Measurements from ENCODE around the gene HOTAIR. TPM values are rescaled to one million over a fixed set of nuclear protein-coding genes. Genes with fewer than 3 reads are reported as not detected.

The HOTAIR gene
- total RNA-seq, 3 donors from 2014 or later (not counting 1 experiment from before 2014, with no cell fraction given) = not detected

DNA sequence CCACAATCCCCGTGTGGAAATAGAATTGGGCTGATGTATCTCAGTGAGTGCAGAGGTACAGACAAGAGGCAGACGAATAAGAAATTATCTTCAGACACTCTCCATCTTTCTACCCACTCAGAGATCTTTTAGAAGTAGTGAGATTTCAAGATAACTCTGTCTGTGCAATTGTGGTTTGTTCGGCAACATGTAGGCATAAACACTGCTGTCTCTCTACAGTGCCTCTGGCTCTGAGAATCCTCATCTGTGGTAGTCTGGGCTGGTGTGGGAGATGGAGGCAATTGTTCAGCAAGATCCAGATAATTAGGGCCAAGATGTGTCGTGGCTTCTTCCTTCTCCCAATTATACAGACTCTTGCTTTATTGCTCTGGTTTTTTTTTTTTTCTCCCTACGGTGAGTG, 33.0 kb downstream of the HOTAIR start:
- no peak overlapping the region for H3K4me3 Mint-ChIP-seq
- Histone ChIP-seq H3K4me3 (ENCODE audit: low read length) (no peak overlapping the region), H3K36me3 (ENCODE audit: control insufficient read depth, insufficient read depth, low read length) (no peaks in the 10 kb centered on the region), H3K27me3 (ENCODE audit: control insufficient read depth, insufficient read depth, low read length) (peaks cover 80% of the 10 kb centered on the region), H3K9me3 (ENCODE audit: control insufficient read depth, insufficient read depth, low read length) (no peaks in the 10 kb centered on the region), H3K27ac (ENCODE audit: low read length) (no peak overlapping the region), H3K4me1 (ENCODE audit: control insufficient read depth, insufficient read depth, low read length) (peaks cover 8% of the 10 kb centered on the region)
- H3K27me3 Mint-ChIP-seq (ENCODE audit: low read depth in 2 of 2) = peaks cover 83 to 84% of the 10 kb centered on the region in 2 donors
- TF ChIP-seq, protein P1, sequence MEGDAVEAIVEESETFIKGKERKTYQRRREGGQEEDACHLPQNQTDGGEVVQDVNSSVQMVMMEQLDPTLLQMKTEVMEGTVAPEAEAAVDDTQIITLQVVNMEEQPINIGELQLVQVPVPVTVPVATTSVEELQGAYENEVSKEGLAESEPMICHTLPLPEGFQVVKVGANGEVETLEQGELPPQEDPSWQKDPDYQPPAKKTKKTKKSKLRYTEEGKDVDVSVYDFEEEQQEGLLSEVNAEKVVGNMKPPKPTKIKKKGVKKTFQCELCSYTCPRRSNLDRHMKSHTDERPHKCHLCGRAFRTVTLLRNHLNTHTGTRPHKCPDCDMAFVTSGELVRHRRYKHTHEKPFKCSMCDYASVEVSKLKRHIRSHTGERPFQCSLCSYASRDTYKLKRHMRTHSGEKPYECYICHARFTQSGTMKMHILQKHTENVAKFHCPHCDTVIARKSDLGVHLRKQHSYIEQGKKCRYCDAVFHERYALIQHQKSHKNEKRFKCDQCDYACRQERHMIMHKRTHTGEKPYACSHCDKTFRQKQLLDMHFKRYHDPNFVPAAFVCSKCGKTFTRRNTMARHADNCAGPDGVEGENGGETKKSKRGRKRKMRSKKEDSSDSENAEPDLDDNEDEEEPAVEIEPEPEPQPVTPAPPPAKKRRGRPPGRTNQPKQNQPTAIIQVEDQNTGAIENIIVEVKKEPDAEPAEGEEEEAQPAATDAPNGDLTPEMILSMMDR (IDR thresholded peaks at IDR 0.05) = no peak
- no peak overlapping the region for H3K27ac Mint-ChIP-seq
- peaks cover 4 to 5% of the 10 kb centered on the region in 2 donors for H3K4me1 Mint-ChIP-seq
- intact Hi-C loops (cut with micrococcal nuclease) = no loop called here
- H3K36me3 Mint-ChIP-seq = no peaks in the 10 kb centered on the region
- DNase-seq = no peak
- 46% methylated on average over 1 of the region's 5 CpGs for WGBS (ENCODE audit: insufficient coverage)
- no peak for ATAC-seq
- no peaks in the 10 kb centered on the region for H3K9me3 Mint-ChIP-seq

DNA sequence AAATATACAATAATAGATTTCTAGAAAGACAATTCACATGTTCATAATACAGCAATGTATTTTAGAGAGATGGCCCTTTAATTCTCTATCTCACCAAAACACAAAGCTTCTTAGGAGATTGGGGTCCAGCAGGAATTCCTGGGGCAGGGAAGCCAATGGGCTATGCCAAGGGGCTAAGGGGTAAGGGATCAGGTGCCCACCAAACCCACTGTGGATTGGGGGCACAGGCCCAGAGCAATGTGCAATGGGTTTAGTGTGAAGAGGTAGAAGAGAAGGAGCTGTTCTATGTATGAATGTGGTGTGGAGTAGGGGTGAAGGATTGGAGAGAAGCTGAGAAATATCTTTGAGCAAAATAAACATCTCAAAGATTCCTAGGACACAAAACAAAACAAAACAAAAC, 33.6 kb downstream of the HOTAIR start:
- no peak overlapping the region for H3K27ac Mint-ChIP-seq
- peaks cover 80% of the 10 kb centered on the region for H3K27me3 ChIP-seq (ENCODE audit: control insufficient read depth, insufficient read depth, low read length)
- peaks cover 82 to 83% of the 10 kb centered on the region in 2 donors for H3K27me3 Mint-ChIP-seq (ENCODE audit: low read depth in 2 of 2)
- no peaks in the 10 kb centered on the region for H3K9me3 ChIP-seq (ENCODE audit: control insufficient read depth, insufficient read depth, low read length)
- intact Hi-C loops (cut with micrococcal nuclease) = no loop called here
- H3K4me3 ChIP-seq (ENCODE audit: low read length) = no peak overlapping the region
- no peak overlapping the region for H3K27ac ChIP-seq (ENCODE audit: low read length)
- DNase-seq (no peak), ATAC-seq (no peak)
- peaks cover 4 to 5% of the 10 kb centered on the region in 2 donors for H3K4me1 Mint-ChIP-seq
- H3K4me1 ChIP-seq (ENCODE audit: control insufficient read depth, insufficient read depth, low read length) = peaks cover 8% of the 10 kb centered on the region
- no peak overlapping the region for H3K4me3 Mint-ChIP-seq
- no peaks in the 10 kb centered on the region for H3K36me3 ChIP-seq (ENCODE audit: control insufficient read depth, insufficient read depth, low read length)
- TF ChIP-seq, protein P1 (IDR thresholded peaks at IDR 0.05) = no peak
- no peaks in the 10 kb centered on the region for H3K36me3 Mint-ChIP-seq
- H3K9me3 Mint-ChIP-seq = no peaks in the 10 kb centered on the region

DNA sequence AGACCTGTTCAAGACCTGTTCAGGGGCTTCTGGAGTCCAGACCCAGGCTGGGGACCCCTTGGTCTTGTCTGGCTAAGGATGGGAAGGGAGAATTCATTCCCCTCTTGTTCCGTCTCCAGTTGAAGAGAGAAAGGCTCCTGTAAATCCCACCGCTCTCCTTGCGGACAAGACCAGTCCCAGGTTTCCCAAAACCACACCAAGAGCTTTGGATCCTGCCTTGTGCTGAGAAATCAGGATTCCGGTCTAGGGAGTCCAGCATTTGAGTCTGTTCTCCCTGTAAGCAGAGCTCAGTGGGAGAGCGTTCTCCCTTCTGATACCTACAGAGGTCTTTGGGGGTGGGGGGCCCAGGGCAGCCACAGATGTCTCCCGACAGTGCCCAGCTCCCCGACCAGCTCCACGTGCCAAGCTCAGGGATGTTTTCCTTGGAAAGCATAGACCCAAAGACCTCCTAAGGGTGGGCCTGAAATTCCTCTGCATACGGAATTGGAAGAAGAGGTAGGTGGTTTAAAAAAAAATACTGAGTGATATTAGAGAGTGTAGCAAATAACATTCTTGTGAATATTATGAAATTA, 34.2 kb downstream of the HOTAIR start:
- no peak overlapping the region for H3K27ac ChIP-seq (ENCODE audit: low read length)
- no peaks in the 10 kb centered on the region for H3K9me3 ChIP-seq (ENCODE audit: control insufficient read depth, insufficient read depth, low read length)
- H3K36me3 ChIP-seq (ENCODE audit: control insufficient read depth, insufficient read depth, low read length) = no peaks in the 10 kb centered on the region
- DNase-seq (no peak), ATAC-seq (no peak)
- H3K27ac Mint-ChIP-seq = no peak overlapping the region
- H3K9me3 Mint-ChIP-seq = no peaks in the 10 kb centered on the region
- H3K4me3 ChIP-seq (ENCODE audit: low read length) = no peak overlapping the region
- TF ChIP-seq, protein P1 (IDR thresholded peaks at IDR 0.05) = no peak
- intact Hi-C loops (cut with micrococcal nuclease) = no loop called here
- peaks cover 7 to 8% of the 10 kb centered on the region in 2 donors for H3K4me1 Mint-ChIP-seq
- peaks cover 8% of the 10 kb centered on the region for H3K4me1 ChIP-seq (ENCODE audit: control insufficient read depth, insufficient read depth, low read length)
- peaks cover 82 to 83% of the 10 kb centered on the region in 2 donors for H3K27me3 Mint-ChIP-seq (ENCODE audit: low read depth in 2 of 2)
- H3K4me3 Mint-ChIP-seq = no peak overlapping the region
- WGBS (ENCODE audit: insufficient coverage) = 12% methylated on average over 9 of the region's 9 CpGs
- no peaks in the 10 kb centered on the region for H3K36me3 Mint-ChIP-seq
- H3K27me3 ChIP-seq (ENCODE audit: control insufficient read depth, insufficient read depth, low read length) = peaks cover 78% of the 10 kb centered on the region

All from natural killer cell (primary cell).